Effector CD8-positive, alpha-beta T cell (primary cell): ENCODE results near the gene PDIA2.
"Not testable (repeated sequence)": the region's sequence is repeated elsewhere in the genome, so short reads cannot be mapped to it uniquely, and the experiment has no call there.

ENCODE experiments used
- DNase-seq: peaks from one replicate; lab custom pipeline; 2025; lab: John Stamatoyannopoulos, UW

The PDIA2 gene

GRCh38 chr16:325375-326145 is 42.6 kb downstream of the PDIA2 start:
- no peak for DNase-seq

GRCh38 chr16:330741-331140 is 47.8 kb downstream of the PDIA2 start:
- no peak for DNase-seq

- DNase-seq = not testable (repeated sequence)
Measured at GRCh38 chr16:331181-331814, 48.3 kb downstream of the PDIA2 start.

GRCh38 chr16:333406-334094 is 50.6 kb downstream of the PDIA2 start:
- DNase-seq = no peak

GRCh38 chr16:334164-334832 is 51.3 kb downstream of the PDIA2 start:
- not testable (repeated sequence) for DNase-seq

GRCh38 chr16:334861-335632 is 52.1 kb downstream of the PDIA2 start:
- DNase-seq = not testable (repeated sequence)

GRCh38 chr16:336269-336668 is 53.3 kb downstream of the PDIA2 start:
- DNase-seq = no peak
